Natural killer cell treated with Interleukin-12 subunit alpha and Interleukin-12 subunit beta and Interleukin-15 and Interleukin-18, amount 100 ng/mL, for 72 hours (primary cell): ENCODE data around the gene DLL1. TPM values are rescaled to one million over a fixed set of nuclear protein-coding genes. Genes with fewer than 3 reads are reported as not detected.

Experiments
- ATAC-seq, 2 donors: fragments of 150-1000 bp; cut with Tn5 transposase in 1 of 2; sonication (Bioruptor Pico), chemical (Tn5 transposase) in 1 of 2; 2 replicates each; pipeline ENCODE4 v1.10.0; 2021
- DNase-seq: peaks from one replicate; pipeline ENCODE4 v3.0.0; 2022; ENCODE audit warnings: low spot score
- H3K27ac Mint-ChIP-seq, 2 donors: 1 replicate in 1 of 2; 2 replicates in 1 of 2; pipeline ENCODE4 v1.8.0; 2022; ENCODE audit warnings: mixed read lengths in 2 of 2, mild to moderate bottlenecking in 1 of 2, moderate library complexity in 1 of 2
- H3K27me3 Mint-ChIP-seq, 2 donors: 1 replicate in 1 of 2; 2 replicates in 1 of 2; pipeline ENCODE4 v1.8.0; 2022; ENCODE audit warnings: mixed read lengths in 2 of 2
- H3K36me3 Mint-ChIP-seq: one replicate; pipeline ENCODE4 v1.8.0; 2022; ENCODE audit warnings: mixed read lengths
- H3K4me1 Mint-ChIP-seq, 2 donors: 1 replicate in 1 of 2; 2 replicates in 1 of 2; pipeline ENCODE4 v1.8.0; 2022; ENCODE audit warnings: low read depth in 2 of 2, mixed read lengths in 2 of 2, mild to moderate bottlenecking in 1 of 2
- H3K4me3 Mint-ChIP-seq: one replicate; pipeline ENCODE4 v1.8.0; 2022; ENCODE audit warnings: mixed read lengths
- H3K9me3 Mint-ChIP-seq: 2 replicates; pipeline ENCODE4 v1.8.0; 2022; ENCODE audit warnings: mixed read lengths
- total RNA-seq, 2 donors: library from RNA; stranded (reverse); gene quantifications; one replicate each; pipeline ENCODE4 v1.2.3, GENCODE V29; 2022

Gene DLL1
- total RNA-seq, 2 donors from 2014 or later: 0.12 to 0.61 TPM

DNA sequence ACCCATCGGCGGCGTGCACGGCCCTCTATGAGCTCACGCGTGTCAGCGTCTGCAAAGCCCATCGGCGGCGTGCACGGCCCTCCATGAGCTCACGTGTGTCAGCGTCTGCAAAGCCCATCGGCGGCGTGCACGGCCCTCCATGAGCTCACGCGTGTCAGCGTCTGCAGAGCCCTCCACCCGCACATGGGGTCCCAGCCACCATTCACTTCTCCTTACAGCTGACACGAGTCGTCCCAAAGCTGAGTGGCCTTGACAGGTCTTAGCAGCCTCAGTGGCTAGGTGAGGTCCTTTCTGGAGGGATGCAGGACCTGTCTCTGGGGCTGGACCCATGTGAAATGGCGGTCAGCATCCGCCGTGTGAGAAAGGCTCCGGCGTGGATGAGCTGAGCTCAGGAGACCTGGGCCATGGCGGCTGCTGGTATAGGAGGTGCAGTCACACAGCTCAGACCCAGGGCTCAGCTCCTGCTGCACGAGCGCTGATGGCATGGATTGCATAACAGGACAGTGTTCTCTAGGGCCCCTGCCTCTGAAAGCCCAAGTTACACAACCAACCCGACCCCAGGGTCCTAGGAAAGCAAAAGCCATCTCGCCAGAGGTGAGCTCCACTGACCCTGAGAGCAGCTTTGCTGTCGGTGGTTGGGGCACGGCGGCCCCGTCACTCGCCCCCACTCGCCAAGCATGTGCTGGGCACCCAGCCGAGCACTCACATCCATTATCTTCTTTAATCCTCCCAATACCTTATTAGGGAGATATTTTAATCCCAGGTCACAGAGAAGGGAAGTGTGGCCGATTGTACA is 38.9 kb downstream of the DLL1 start:
- no peaks in the 10 kb centered on the region for H3K4me1 Mint-ChIP-seq
- ATAC-seq: no peak
- peak; percentile 54 for DNase-seq
- no peak overlapping the region for H3K4me3 Mint-ChIP-seq
- H3K27ac Mint-ChIP-seq: no peak overlapping the region
- no peaks in the 10 kb centered on the region for H3K36me3 Mint-ChIP-seq
- no peaks in the 10 kb centered on the region for H3K9me3 Mint-ChIP-seq
- peaks cover 20 to 32% of the 10 kb centered on the region in 2 donors for H3K27me3 Mint-ChIP-seq

DNA sequence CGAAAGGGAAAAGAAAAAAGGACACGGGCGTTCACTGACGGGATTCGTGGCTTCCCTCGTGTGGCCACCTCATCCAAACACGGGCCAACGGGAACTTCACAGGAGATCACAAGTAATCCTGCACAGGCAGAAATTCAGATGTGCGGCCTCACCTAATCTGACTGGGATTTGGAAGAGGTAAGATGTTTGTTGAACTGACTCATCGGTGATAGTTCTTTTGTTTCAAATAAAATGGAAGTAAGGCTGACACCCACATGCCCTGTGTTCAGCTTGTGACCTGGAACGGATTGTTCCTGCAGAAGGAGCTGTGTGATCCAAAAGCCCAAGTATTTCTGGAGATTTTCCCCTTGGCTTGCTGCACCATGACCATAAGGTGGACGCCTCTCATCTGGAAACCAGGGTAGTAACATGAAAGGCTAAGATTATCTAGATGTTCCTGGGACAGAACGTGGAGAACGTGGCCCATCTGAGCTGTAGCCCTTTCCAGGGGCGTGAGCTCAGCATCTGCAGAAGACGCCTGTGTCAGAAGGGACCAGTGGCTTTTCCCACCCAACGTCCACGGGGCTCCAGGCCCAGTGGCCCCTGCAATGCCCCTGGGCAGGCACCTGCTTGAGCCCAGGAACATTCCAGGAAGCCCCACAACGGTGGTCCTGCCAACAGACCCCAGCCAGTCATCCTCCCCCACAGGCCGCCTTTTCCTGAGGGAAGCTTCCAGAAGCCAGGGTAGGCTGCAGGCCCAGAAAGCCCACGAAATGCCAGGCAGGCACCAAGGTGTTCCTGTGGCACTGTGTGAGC is 39.7 kb downstream of the DLL1 start:
- no peaks in the 10 kb centered on the region for H3K36me3 Mint-ChIP-seq
- H3K9me3 Mint-ChIP-seq: no peaks in the 10 kb centered on the region
- DNase-seq: peak; percentile 56
- no peak overlapping the region for H3K4me3 Mint-ChIP-seq
- no peak overlapping the region for H3K27ac Mint-ChIP-seq
- ATAC-seq: no peak
- H3K27me3 Mint-ChIP-seq: peaks cover 20 to 28% of the 10 kb centered on the region in 2 donors
- no peaks in the 10 kb centered on the region for H3K4me1 Mint-ChIP-seq

DNA sequence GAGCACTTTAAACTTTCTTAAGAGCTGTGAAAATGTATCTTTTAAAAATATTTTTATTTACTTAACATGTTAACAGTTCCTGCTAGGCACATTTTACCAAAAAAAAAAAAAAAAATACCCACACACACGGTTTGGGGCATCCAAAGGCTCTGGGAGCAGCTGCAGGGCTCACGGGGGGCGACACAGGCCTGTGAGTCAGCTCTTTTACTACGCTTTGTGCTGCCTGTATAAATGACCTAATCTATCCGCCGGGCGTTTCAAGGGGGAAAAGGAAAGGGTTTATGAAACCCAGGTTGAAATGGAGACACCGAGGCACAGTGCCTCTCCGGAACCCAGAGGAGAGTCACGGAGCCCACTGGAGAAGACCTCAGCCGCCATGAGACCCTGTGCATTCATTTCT is 40.4 kb downstream of the DLL1 start:
- no peaks in the 10 kb centered on the region for H3K4me1 Mint-ChIP-seq
- DNase-seq (peak; percentile 18), ATAC-seq (no peak)
- H3K9me3 Mint-ChIP-seq: no peaks in the 10 kb centered on the region
- no peaks in the 10 kb centered on the region for H3K36me3 Mint-ChIP-seq
- H3K4me3 Mint-ChIP-seq: no peak overlapping the region
- peaks cover 20 to 26% of the 10 kb centered on the region in 2 donors for H3K27me3 Mint-ChIP-seq
- no peak overlapping the region for H3K27ac Mint-ChIP-seq

DNA sequence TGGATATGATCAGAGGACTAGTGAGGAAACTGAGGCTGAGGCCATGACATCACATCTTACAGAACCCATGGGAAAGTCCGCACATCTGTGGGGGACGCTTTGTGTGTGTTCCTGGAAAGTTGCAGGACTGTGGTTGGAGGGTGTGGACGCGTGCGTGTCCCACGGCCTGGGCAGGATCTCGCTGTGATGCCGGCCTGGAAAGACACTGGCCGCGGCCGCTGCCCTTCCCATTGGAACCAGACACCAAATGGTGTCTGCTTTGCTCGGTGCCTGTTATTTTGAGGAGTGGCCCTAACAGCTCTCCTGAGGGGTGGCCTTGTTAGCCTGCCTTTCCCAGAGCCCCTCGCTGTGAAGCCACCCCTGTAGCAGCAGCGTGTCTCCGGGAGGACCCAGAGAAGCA is 41.1 kb downstream of the DLL1 start:
- no peak overlapping the region for H3K4me3 Mint-ChIP-seq
- ATAC-seq (no peak), DNase-seq (no peak)
- peaks cover 13 to 24% of the 10 kb centered on the region in 2 donors for H3K27me3 Mint-ChIP-seq
- H3K27ac Mint-ChIP-seq: no peak overlapping the region
- H3K36me3 Mint-ChIP-seq: no peaks in the 10 kb centered on the region
- no peaks in the 10 kb centered on the region for H3K9me3 Mint-ChIP-seq
- H3K4me1 Mint-ChIP-seq: no peaks in the 10 kb centered on the region

DNA sequence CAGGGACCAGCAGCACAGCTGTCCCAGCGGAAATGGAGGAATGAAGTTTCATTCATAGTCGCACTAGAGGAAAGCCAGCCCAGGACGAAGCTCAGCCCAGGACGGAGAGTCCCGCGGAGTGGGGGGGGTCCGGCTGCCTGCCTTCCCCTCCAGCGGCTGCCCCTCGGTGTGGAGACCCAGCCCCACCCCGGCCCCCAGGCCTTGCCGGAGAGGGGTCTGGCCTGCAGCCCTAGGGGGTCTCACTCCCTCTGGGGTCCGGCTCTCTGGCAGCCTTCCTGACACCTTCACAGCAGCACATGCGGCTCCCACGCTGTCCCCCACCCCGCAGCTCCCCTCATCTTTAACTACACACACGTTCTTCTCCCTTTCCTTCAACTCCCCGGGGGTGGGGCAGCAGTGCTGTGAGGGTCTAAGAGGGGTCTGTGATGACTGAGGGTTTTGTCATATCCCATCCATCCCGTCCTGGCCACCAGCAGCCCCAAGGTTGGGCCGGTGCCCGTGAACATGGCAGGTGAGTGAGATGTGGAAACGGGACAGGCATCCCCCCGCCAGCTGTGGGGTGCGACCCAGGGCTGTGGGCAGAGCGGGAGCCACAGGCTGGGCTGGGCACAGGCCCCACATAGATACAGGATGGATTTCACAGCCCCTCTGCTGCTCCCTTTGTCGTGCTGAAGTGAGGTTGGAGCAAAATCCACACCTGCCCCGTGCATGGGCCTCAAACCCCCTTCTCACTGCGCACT is 41.8 kb downstream of the DLL1 start:
- Mint-ChIP-seq H3K4me3 (no peak overlapping the region), H3K36me3 (no peaks in the 10 kb centered on the region), H3K4me1 (no peaks in the 10 kb centered on the region), H3K27me3 (peaks cover 12 to 27% of the 10 kb centered on the region in 2 donors), H3K27ac (no peak overlapping the region), H3K9me3 (no peaks in the 10 kb centered on the region)
- ATAC-seq (no peak), DNase-seq (peak; percentile 59)

DNA sequence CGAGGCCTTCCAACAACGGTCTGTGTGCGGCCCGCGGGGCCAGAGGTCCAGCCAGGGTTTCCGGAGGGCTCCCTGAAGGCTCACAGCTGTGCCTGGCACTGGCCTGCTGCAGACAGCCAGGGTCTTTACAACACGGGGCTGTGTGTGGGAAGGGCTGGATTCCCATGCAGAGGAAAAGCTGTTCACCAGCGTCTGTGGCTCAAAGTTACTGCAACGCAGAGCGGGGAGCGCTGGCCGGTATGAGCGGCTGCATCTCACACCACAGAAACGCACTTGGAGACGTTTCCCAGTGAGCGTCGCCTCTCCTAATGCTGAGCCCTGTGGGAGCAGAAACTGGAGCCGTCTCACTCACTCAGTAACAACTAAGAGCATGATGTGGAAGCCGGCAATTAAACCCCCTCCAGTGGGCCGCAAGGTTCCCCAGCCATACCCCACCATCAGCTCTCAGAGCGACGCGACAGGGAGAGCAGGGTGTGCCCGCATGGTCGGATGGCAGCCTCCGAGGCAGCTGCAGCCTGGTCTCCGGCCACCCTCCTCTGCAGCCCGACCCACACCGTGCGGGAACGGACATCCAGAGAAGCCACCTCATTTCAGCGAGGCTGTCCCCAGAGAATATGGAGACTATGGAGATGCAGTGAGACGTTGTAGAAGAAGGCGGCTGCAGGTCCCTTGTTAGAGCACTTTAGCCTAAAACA is 42.6 kb downstream of the DLL1 start:
- no peak for ATAC-seq
- Mint-ChIP-seq H3K4me3 (no peak overlapping the region), H3K4me1 (no peaks in the 10 kb centered on the region), H3K27me3 (peaks cover 16 to 32% of the 10 kb centered on the region in 2 donors), H3K27ac (no peak overlapping the region), H3K9me3 (no peaks in the 10 kb centered on the region), H3K36me3 (no peaks in the 10 kb centered on the region)
- peak; percentile 34 for DNase-seq

DNA sequence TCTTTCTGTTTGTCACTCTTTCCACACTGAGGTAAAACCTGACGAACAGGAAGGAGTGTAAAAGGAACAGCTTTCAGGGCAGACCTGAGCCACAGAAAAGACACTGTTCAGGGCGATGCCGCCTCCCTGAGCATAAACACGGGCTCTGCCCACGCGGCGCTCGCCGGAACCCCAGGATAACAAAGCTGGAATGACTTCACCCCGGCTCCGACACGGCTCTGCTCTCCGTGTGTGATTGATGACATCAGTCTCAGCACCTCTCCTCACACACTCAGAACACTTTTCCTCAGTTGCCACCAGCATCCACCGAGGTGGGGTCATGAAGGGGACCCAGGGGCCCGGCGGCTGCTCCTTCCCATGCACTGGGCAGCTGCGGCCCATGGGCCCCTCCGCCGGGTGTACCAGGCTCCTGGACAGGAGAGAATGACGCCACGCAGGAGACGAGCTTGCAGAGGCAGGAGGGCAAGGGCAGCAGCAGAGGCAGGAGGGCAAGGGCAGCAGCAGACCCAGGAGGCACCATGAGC is 43.6 kb downstream of the DLL1 start:
- H3K9me3 Mint-ChIP-seq: no peaks in the 10 kb centered on the region
- H3K36me3 Mint-ChIP-seq: no peaks in the 10 kb centered on the region
- no peaks in the 10 kb centered on the region for H3K4me1 Mint-ChIP-seq
- DNase-seq (peak; percentile 23), ATAC-seq (no peak)
- peaks cover 21 to 31% of the 10 kb centered on the region in 2 donors for H3K27me3 Mint-ChIP-seq
- no peak overlapping the region for H3K27ac Mint-ChIP-seq
- H3K4me3 Mint-ChIP-seq: no peak overlapping the region

DNA sequence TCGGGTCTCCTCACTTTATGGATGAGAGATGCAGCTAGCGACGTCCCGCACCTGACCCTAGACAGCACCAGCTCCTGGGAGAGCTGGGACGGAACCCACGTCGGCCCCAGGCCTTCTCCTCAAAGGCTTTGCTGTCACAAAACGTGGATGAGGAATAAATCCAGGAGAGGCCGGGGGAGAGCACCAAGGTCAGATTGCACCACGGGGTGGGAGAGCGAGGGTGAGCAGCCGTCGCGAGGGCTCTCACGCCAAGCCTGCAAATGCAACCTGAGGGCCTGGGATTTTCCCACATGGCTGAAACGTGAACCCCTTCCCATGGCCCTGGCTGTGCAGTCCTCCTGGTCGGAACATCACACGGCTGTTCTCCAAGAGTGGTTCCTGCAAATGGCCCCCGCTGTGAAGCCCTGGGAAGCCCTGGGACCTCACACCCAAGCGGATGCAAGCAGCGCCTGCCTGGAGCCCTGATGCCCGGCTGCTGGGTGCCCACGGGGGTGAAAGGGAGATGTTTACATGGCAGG is 45.3 kb downstream of the DLL1 start:
- Mint-ChIP-seq H3K36me3 (no peaks in the 10 kb centered on the region), H3K27ac (no peak overlapping the region), H3K4me1 (no peaks in the 10 kb centered on the region), H3K9me3 (no peaks in the 10 kb centered on the region), H3K27me3 (peaks cover 26 to 30% of the 10 kb centered on the region in 2 donors), H3K4me3 (no peak overlapping the region)
- ATAC-seq: no peak
- DNase-seq: peak; percentile 60

DNA sequence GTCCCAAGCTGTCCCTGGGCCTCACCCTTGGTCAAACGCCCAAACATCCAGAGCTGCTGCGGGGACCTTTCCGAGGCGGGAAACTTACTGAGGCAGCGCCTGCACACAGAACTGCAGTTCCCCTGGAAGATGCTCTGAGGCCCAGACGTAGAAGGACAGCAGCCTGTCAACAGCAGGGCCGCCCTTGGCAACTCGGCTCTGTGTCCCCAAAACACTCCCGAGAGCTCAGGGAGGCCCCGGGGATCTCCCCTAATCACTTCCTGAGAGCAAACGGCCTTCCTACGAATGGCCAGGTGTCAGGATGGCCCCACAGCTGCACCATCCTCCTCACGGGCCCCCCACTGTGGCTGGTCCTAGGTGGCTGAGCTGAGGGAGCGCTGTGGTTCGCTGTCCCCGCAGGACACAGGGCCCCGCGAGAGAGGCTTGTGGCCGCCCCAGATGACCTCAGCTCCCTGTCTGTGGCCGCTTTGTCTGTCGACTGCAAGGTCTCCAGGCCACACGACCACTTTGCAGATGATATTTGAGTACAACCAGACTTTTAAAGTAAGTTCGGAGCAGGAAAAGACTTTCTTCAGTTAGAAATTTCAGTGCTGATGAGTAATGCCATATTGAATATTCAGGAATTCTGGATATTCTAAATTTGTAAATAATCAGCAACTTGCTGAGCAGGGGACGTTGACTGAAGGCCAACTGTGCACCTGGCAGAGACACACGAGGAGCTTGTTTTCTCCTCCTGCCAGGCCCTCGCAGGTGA is 46.0 kb downstream of the DLL1 start:
- H3K27me3 Mint-ChIP-seq: peaks cover 26 to 31% of the 10 kb centered on the region in 2 donors
- peak; percentile 35 for DNase-seq
- ATAC-seq: no peak
- H3K4me3 Mint-ChIP-seq: no peak overlapping the region
- no peaks in the 10 kb centered on the region for H3K9me3 Mint-ChIP-seq
- no peak overlapping the region for H3K27ac Mint-ChIP-seq
- H3K36me3 Mint-ChIP-seq: no peaks in the 10 kb centered on the region
- H3K4me1 Mint-ChIP-seq: peaks cover 0 to 1% of the 10 kb centered on the region in 2 donors

DNA sequence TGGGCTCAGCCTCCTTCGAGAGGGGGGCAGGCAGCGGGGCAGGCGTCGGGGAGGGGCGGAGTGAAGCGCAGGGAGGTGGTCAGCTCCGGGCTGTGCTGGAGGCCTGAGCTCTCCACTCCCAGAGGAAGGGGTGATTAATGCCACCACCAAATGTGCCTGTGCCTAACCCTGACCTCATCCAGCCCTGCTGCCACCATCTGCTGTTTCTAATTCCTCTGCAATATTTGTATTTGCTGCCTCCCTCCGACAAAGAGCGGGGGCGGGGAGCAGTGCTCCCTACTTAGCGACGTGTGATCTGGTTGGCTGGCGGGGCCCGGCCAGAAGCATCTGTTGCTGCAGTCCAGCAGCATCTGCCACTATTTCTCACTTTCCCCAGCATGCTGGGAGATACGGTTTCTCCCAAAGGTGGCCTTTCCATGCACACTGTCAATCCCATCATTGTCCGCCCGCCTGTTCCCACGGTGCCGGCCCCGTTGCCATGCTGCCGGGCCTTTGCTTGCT is 47.0 kb downstream of the DLL1 start:
- H3K36me3 Mint-ChIP-seq: no peaks in the 10 kb centered on the region
- peaks cover 0 to 3% of the 10 kb centered on the region in 2 donors for H3K4me1 Mint-ChIP-seq
- DNase-seq (peak; percentile 44), ATAC-seq (no peak)
- H3K27me3 Mint-ChIP-seq: peaks cover 20 to 36% of the 10 kb centered on the region in 2 donors
- H3K27ac Mint-ChIP-seq: no peak overlapping the region
- no peak overlapping the region for H3K4me3 Mint-ChIP-seq
- H3K9me3 Mint-ChIP-seq: no peaks in the 10 kb centered on the region

DNA sequence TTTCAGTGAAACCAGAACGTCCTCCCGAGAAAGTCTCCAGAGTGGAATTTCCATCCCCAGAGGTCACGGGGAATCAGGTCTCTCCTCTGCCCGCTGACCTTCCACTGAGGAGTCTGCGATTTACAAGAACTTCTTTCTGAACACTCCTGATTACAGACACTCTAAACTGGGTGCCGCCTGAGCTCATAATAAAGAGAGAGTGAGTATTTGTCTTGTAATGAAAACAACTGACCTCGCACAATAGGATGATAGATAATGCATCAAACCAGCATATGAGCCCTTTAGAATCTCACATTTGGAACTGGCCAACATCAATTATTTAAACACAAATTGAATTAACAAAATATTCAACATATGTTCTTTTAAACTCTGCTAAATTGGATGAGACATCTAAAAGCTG is 47.5 kb downstream of the DLL1 start:
- no peak for DNase-seq
- no peak for ATAC-seq

More for the DNA sequence above, 47.5 kb downstream of the DLL1 start:
- Mint-ChIP-seq H3K4me3 (no peak overlapping the region), H3K27ac (no peak overlapping the region), H3K36me3 (no peaks in the 10 kb centered on the region), H3K9me3 (no peaks in the 10 kb centered on the region), H3K27me3 (peaks cover 15 to 32% of the 10 kb centered on the region in 2 donors), H3K4me1 (peaks cover 0 to 3% of the 10 kb centered on the region in 2 donors)
